Aorta (tissue), 5 donors: ENCODE data around the gene GLG1. TPM values are rescaled to one million over a fixed set of nuclear protein-coding genes. Genes with fewer than 3 reads are reported as not detected.

Experiments
- ATAC-seq: fragments of 200-7000 bp; cut with Tn5 transposase; one replicate; pipeline ENCODE4 v1.9.1; 2022; ENCODE audit warnings: moderate library complexity; ENCODE audit not compliant: low FRiP score
- DNase-seq, 2 donors: peaks; one replicate each; pipeline ENCODE4 v3.0.0-alpha.2; 2020
- H3K27ac ChIP-seq, 2 donors: one replicate each; pipeline ENCODE4 v1.5.1; 2013; ENCODE audit warnings: low read length in 2 of 2, mild to moderate bottlenecking in 2 of 2, moderate library complexity in 2 of 2, control low read depth in 1 of 2, inconsistent platforms in 1 of 2, low read depth in 1 of 2
- H3K27me3 ChIP-seq, 2 donors: one replicate each; pipeline ENCODE4 v1.6.1; 2013; ENCODE audit warnings: control low read depth in 1 of 2, low read length in 1 of 2, mild to moderate bottlenecking in 1 of 2, moderate library complexity in 1 of 2; ENCODE audit not compliant: insufficient read depth in 2 of 2, control insufficient read depth in 1 of 2
- H3K36me3 ChIP-seq, 2 donors: one replicate each; pipeline ENCODE4 v1.6.1; 2013; ENCODE audit warnings: control low read depth in 1 of 2, low read length in 1 of 2, mild to moderate bottlenecking in 1 of 2; ENCODE audit not compliant: insufficient read depth in 2 of 2, control insufficient read depth in 1 of 2
- H3K4me1 ChIP-seq, 2 donors: one replicate each; pipeline ENCODE4 v1.6.1; 2013; ENCODE audit warnings: low read length in 2 of 2, control low read depth in 1 of 2, mild to moderate bottlenecking in 1 of 2, moderate library complexity in 1 of 2; ENCODE audit not compliant: insufficient read depth in 2 of 2, control insufficient read depth in 1 of 2
- H3K4me3 ChIP-seq, 2 donors: one replicate each; pipeline ENCODE4 v1.5.1; 2013; ENCODE audit warnings: low read length in 2 of 2, control low read depth in 1 of 2, mild to moderate bottlenecking in 1 of 2
- H3K9me3 ChIP-seq: one replicate; pipeline ENCODE4 v1.6.1; 2013; ENCODE audit warnings: mild to moderate bottlenecking, low read length; ENCODE audit not compliant: control insufficient read depth
- WGBS, 2 donors: extraction: QIAGEN DNeasy Blood & Tissue Kit; methylation state at CpG; one replicate each; pipeline ENCODE4 v1.1.7; 2013; 5-methylcytosine and 5-hydroxymethylcytosine counted together
- intact Hi-C, 2 donors: fragments of 100-400 bp; cut with DNase I; formaldehyde crosslinking; loops; one replicate each; pipeline versions ENCODE4 v1.14.2 to v1.15.0; 2022
- polyA plus RNA-seq, 2 donors: library from polyadenylated mRNA; stranded (reverse); fragments of 200-250 nt; gene quantifications; one replicate each; pipeline ENCODE4 v1.2.3, GENCODE V29; 2013
- total RNA-seq, 2 donors: library from RNA; stranded (reverse); fragmentation: NEBNext Ultra II Directional; extraction: Animal tissue kit (Norgen Biotek cat#: 25700); gene quantifications; one replicate each; pipeline ENCODE4 v1.2.1, GENCODE V29; 2021
- donor health status: healthy with polysubstance abuse.
- donor health status: Bipolar disorder and iron deficiency.
- donor health status: DM: no; HTN: no; CAD: no.
- donor health status: DM: no; HTN: no; CAD: no.
- donor health status: DM: yes; HTN: yes; CAD: no.

Gene GLG1
- total and polyA plus RNA-seq, 4 donors = 26.2 to 173 (median 114) TPM

- Histone ChIP-seq H3K27ac (no peak overlapping the region), H3K9me3 (no peaks in the 10 kb centered on the region), H3K4me1 (no peaks in the 10 kb centered on the region), H3K4me3 (no peak overlapping the region), H3K36me3 (peaks cover 15 to 17% of the 10 kb centered on the region in 2 donors), H3K27me3 (no peaks in the 10 kb centered on the region)
- ATAC-seq (no peak), DNase-seq (no peak)
- intact Hi-C loops = no loop called here
- WGBS, 2 donors = 48 to 55% methylated on average over 3 of the region's 3 CpGs
Observed at GRCh38 chr16:74472540-74472939, 134.4 kb downstream of the GLG1 start.

- DNase-seq (no peak), ATAC-seq (no peak)
- Histone ChIP-seq H3K4me3 (no peak overlapping the region), H3K36me3 (peaks cover 14 to 20% of the 10 kb centered on the region in 2 donors), H3K4me1 (no peaks in the 10 kb centered on the region), H3K27me3 (no peaks in the 10 kb centered on the region), H3K27ac (no peak overlapping the region), H3K9me3 (no peaks in the 10 kb centered on the region)
- WGBS, 2 donors = 81 to 83% methylated on average over 3 of the region's 3 CpGs
- intact Hi-C loops = no loop called here
Observed at GRCh38 chr16:74472010-74472409, 134.9 kb downstream of the GLG1 start.

GRCh38 chr16:74469946-74470478 lies 136.9 kb downstream of the GLG1 start:
- WGBS, 2 donors = 68 to 78% methylated on average over 5 to 6 of the region's 6 CpGs
- no peaks in the 10 kb centered on the region for H3K4me1 ChIP-seq
- ATAC-seq (no peak), DNase-seq (no peak)
- H3K27me3 ChIP-seq = no peaks in the 10 kb centered on the region
- H3K36me3 ChIP-seq = peaks cover 12 to 13% of the 10 kb centered on the region in 2 donors
- intact Hi-C loops = no loop called here
- no peaks in the 10 kb centered on the region for H3K9me3 ChIP-seq
- H3K27ac ChIP-seq = no peak overlapping the region
- no peak overlapping the region for H3K4me3 ChIP-seq

GRCh38 chr16:74468807-74469525 lies 137.9 kb downstream of the GLG1 start:
- H3K4me1 ChIP-seq = no peaks in the 10 kb centered on the region
- ATAC-seq (no peak), DNase-seq (no peak)
- no peaks in the 10 kb centered on the region for H3K9me3 ChIP-seq
- intact Hi-C loops = no loop called here
- H3K36me3 ChIP-seq = peaks cover 13 to 14% of the 10 kb centered on the region in 2 donors
- WGBS, 2 donors = 79 to 85% methylated on average over 9 of the region's 9 CpGs
- no peak overlapping the region for H3K4me3 ChIP-seq
- no peaks in the 10 kb centered on the region for H3K27me3 ChIP-seq
- H3K27ac ChIP-seq = no peak overlapping the region

- Histone ChIP-seq H3K9me3 (no peaks in the 10 kb centered on the region), H3K27me3 (no peaks in the 10 kb centered on the region), H3K36me3 (peaks cover 13 to 18% of the 10 kb centered on the region in 2 donors), H3K27ac (no peak overlapping the region), H3K4me3 (no peak overlapping the region), H3K4me1 (no peaks in the 10 kb centered on the region)
- WGBS, 2 donors = 88 to 93% methylated on average over 5 of the region's 5 CpGs
- ATAC-seq (no peak), DNase-seq (no peak)
- intact Hi-C loops = no loop called here
Observed at GRCh38 chr16:74466872-74467271, 140.0 kb downstream of the GLG1 start.

GRCh38 chr16:74465851-74466685 lies 140.8 kb downstream of the GLG1 start:
- H3K27ac ChIP-seq = no peak overlapping the region
- no peak overlapping the region for H3K4me3 ChIP-seq
- 78% methylated on average over 6 of the region's 6 CpGs for WGBS, 2 donors
- peaks cover 12 to 19% of the 10 kb centered on the region in 2 donors for H3K36me3 ChIP-seq
- no peaks in the 10 kb centered on the region for H3K27me3 ChIP-seq
- ATAC-seq = no peak
- intact Hi-C loops = no loop called here
- H3K9me3 ChIP-seq = no peaks in the 10 kb centered on the region
- no peak for DNase-seq
- no peaks in the 10 kb centered on the region for H3K4me1 ChIP-seq

- H3K27ac ChIP-seq = no peak overlapping the region
- H3K27me3 ChIP-seq = no peaks in the 10 kb centered on the region
- ATAC-seq = no peak
- H3K36me3 ChIP-seq = peaks cover 11 to 18% of the 10 kb centered on the region in 2 donors
- intact Hi-C loops = no loop called here
- H3K4me1 ChIP-seq = no peaks in the 10 kb centered on the region
- H3K9me3 ChIP-seq = no peaks in the 10 kb centered on the region
- H3K4me3 ChIP-seq = no peak overlapping the region
- no peak for DNase-seq
- WGBS, 2 donors = 71 to 73% methylated on average over 7 of the region's 7 CpGs
Observed at GRCh38 chr16:74465281-74465680, 141.6 kb downstream of the GLG1 start.

GRCh38 chr16:74463888-74464287 lies 143.0 kb downstream of the GLG1 start:
- Histone ChIP-seq H3K27me3 (no peaks in the 10 kb centered on the region), H3K4me3 (no peak overlapping the region), H3K9me3 (no peaks in the 10 kb centered on the region), H3K36me3 (peaks cover 6 to 12% of the 10 kb centered on the region in 2 donors), H3K27ac (no peak overlapping the region), H3K4me1 (no peaks in the 10 kb centered on the region)
- ATAC-seq (no peak), DNase-seq (no peak)
- WGBS, 2 donors = 97 to 98% methylated on average over 2 of the region's 2 CpGs
- intact Hi-C loops = no loop called here
